HG03575 (cell line): Measurements from ENCODE around the gene DYRK2.

Experiments used
- ATAC-seq: cut with Tn5 transposase; IDR thresholded peaks from one replicate; pipeline ENCODE4 v1.9.1; 2021; ENCODE audit not compliant: unreplicated experiment, insufficient number of reproducible peaks, low FRiP score; ENCODE audit errors: extremely low read depth

The DYRK2 gene

GRCh38 chr12:67640863-67641262 is 7.7 kb upstream of the DYRK2 start:
- ATAC-seq, result no peak

- ATAC-seq, result no peak
Measured at GRCh38 chr12:67645126-67645525, 3.4 kb upstream of the DYRK2 start.

GRCh38 chr12:67645601-67646000 is 2.9 kb upstream of the DYRK2 start:
- no peak for ATAC-seq

GRCh38 chr12:67646775-67647174 is 1.8 kb upstream of the DYRK2 start:
- no peak for ATAC-seq

- ATAC-seq, result no peak
Measured at GRCh38 chr12:67647181-67647798, 1.3 kb upstream of the DYRK2 start.

GRCh38 chr12:67647799-67648520 is 585 bp upstream of the DYRK2 start:
- ATAC-seq, result no peak

GRCh38 chr12:67649261-67649569 is 670 bp downstream of the DYRK2 start:
- no peak for ATAC-seq

GRCh38 chr12:67649570-67650387 is 1.2 kb downstream of the DYRK2 start:
- ATAC-seq, result no peak

GRCh38 chr12:67650388-67651131 is 2.0 kb downstream of the DYRK2 start:
- no peak for ATAC-seq

GRCh38 chr12:67651132-67651695 is 2.7 kb downstream of the DYRK2 start:
- no peak for ATAC-seq

GRCh38 chr12:67655829-67656228 is 7.3 kb downstream of the DYRK2 start:
- ATAC-seq, result no peak

GRCh38 chr12:67656251-67656650 is 7.7 kb downstream of the DYRK2 start:
- ATAC-seq, result no peak

- no peak for ATAC-seq
Measured at GRCh38 chr12:67658486-67658885, 9.9 kb downstream of the DYRK2 start.

GRCh38 chr12:67659292-67659691 is 10.7 kb downstream of the DYRK2 start:
- no peak for ATAC-seq

- no peak for ATAC-seq
Measured at GRCh38 chr12:67661311-67662021, 12.9 kb downstream of the DYRK2 start.

GRCh38 chr12:67662910-67663538 is 14.5 kb downstream of the DYRK2 start:
- ATAC-seq, result no peak

- ATAC-seq, result no peak
Measured at GRCh38 chr12:67664171-67664570, 15.6 kb downstream of the DYRK2 start.

- ATAC-seq, result no peak
Measured at GRCh38 chr12:67665679-67666078, 17.1 kb downstream of the DYRK2 start.
